GM12878 (cell line): ENCODE measurements around the gene HRG. TPM values are rescaled to one million over a fixed set of nuclear protein-coding genes. Genes with fewer than 3 reads are reported as not detected.

Source experiments
- ATAC-seq: fragments of 200-7000 bp; cut with Tn5 transposase; 3 replicates; pipeline ENCODE4 v1.9.1; 2020; ENCODE audit warnings: mild to moderate bottlenecking, moderate library complexity
- BruUV-seq: library from RNA; stranded (reverse); fragments of 400-500 nt; replicated peaks from 2 replicates; lab custom pipeline; 2021; lab: Mats Ljungman, UMichigan
- CTCF ChIA-PET: fragments of 300-600 bp; sonication (Branson Sonifier 250); formaldehyde crosslinking; extraction: SDS; loops from one replicate; lab custom pipeline; 2021; ENCODE audit warnings: inconsistent platforms; lab: Yijun Ruan, JAX
- POLR2A ChIA-PET: fragments of 350-600 bp; formaldehyde crosslinking; extraction: SDS; loops from one replicate; lab custom pipeline; 2021; ENCODE audit warnings: inconsistent platforms; lab: Charles Lee
- RAD21 ChIA-PET: fragments of 300-600 bp; sonication (Branson Sonifier 250); formaldehyde crosslinking; loops from one replicate; lab custom pipeline; 2023; ENCODE audit warnings: antibody characterized with exemption; ENCODE audit not compliant: unreplicated experiment; lab: Charles Lee
- SMC1A ChIA-PET: fragments of 300-600 bp; sonication (Branson Sonifier 250); formaldehyde crosslinking; loops from one replicate; lab custom pipeline; 2023; ENCODE audit not compliant: unreplicated experiment, uncharacterized antibody; lab: Charles Lee
- DNase-seq: peaks from one replicate; pipeline ENCODE4 v3.0.0-alpha.2; 2011; ENCODE audit warnings: low read depth, low spot score
- FAIRE-seq: peaks from 3 replicates; lab custom pipeline; 2011; peaks lifted over from hg19 to GRCh38; lab: Jason Lieb, UNC
- H2AFZ ChIP-seq: 2 replicates; pipeline ENCODE4 v1.6.0; 2011; ENCODE audit warnings: low read depth, low read length, control low read depth; ENCODE audit not compliant: control insufficient read depth
- H3K27ac ChIP-seq: 2 replicates; pipeline ENCODE4 v1.5.1; 2011; ENCODE audit warnings: control low read depth; ENCODE audit not compliant: control insufficient read depth, insufficient read depth
- H3K27me3 ChIP-seq, 2 experiments: replicated peaks in 1 of 2; 2 replicates each; pipeline versions ENCODE4 v1.6.0 to v1.6.1; 2011; ENCODE audit warnings: low read length in 1 of 2; ENCODE audit not compliant: control insufficient read depth in 2 of 2, insufficient read depth in 2 of 2
- H3K36me3 ChIP-seq, 2 experiments: 2 replicates each; pipeline ENCODE4 v1.5.1; 2011; ENCODE audit warnings: low read length in 1 of 2; ENCODE audit not compliant: control insufficient read depth in 2 of 2, insufficient read depth in 2 of 2
- H3K4me1 ChIP-seq: 2 replicates; pipeline ENCODE4 v1.6.1; 2011; ENCODE audit warnings: mild to moderate bottlenecking, low read length, moderate library complexity, mixed read lengths; ENCODE audit not compliant: control insufficient read depth, insufficient read depth
- H3K4me2 ChIP-seq: 2 replicates; pipeline ENCODE4 v1.6.0; 2011; ENCODE audit warnings: control low read depth; ENCODE audit not compliant: control insufficient read depth, insufficient read depth
- H3K4me3 ChIP-seq: fragments of 200-600 bp; sonication (generic); 2 replicates; pipeline ENCODE4 v1.5.1; 2016
- H3K79me2 ChIP-seq: 2 replicates; pipeline ENCODE4 v1.6.0; 2011; ENCODE audit warnings: low read length; ENCODE audit not compliant: control insufficient read depth, insufficient read depth
- H3K9ac ChIP-seq: 2 replicates; pipeline ENCODE4 v1.8.0; 2011; ENCODE audit warnings: low read length, control low read depth, mixed read lengths; ENCODE audit not compliant: control insufficient read depth, insufficient read depth
- H3K9me3 ChIP-seq: replicated peaks from 3 replicates; pipeline ENCODE4 v1.5.1; 2011; ENCODE audit warnings: mild to moderate bottlenecking, low read length; ENCODE audit not compliant: control insufficient read depth, insufficient read depth
- H4K20me1 ChIP-seq: 2 replicates; pipeline ENCODE4 v1.6.0; 2011; ENCODE audit not compliant: control insufficient read depth, insufficient read depth
- ASH2L ChIP-seq: fragments of 300-600, 200-600 bp; sonication (generic); IDR thresholded peaks from 2 replicates; pipeline ENCODE4 v1.6.1; 2017; ENCODE audit warnings: low read depth, mild to moderate bottlenecking, borderline replicate concordance
- CBX5 ChIP-seq: sonication (generic); IDR thresholded peaks from 2 replicates; pipeline ENCODE4 v1.6.1; 2016; ENCODE audit warnings: low read depth, moderate library complexity, mild to moderate bottlenecking, inconsistent platforms
- JUNB ChIP-seq: IDR thresholded peaks from 2 replicates; pipeline ENCODE4 v1.6.1; 2016; ENCODE audit warnings: antibody characterized with exemption, mild to moderate bottlenecking
- MYB ChIP-seq: fragments of 150-350 bp; IDR thresholded peaks from 2 replicates; pipeline ENCODE4 v1.6.1; 2014; ENCODE audit warnings: mild to moderate bottlenecking, low read depth, low read length, borderline replicate concordance
- RAD51 ChIP-seq: fragments of 450-650 bp; IDR thresholded peaks from 2 replicates; pipeline ENCODE4 v1.6.1; 2016; ENCODE audit warnings: moderate library complexity, mild to moderate bottlenecking, inconsistent platforms
- RB1 ChIP-seq: fragments of 450-650 bp; formaldehyde crosslinking; IDR thresholded peaks from 2 replicates; pipeline ENCODE4 v1.6.1; 2017; ENCODE audit warnings: mild to moderate bottlenecking, borderline replicate concordance
- RCOR1 ChIP-seq: conservative IDR thresholded peaks from 2 replicates; pipeline ENCODE4 v1.6.1; 2012; ENCODE audit warnings: low read depth, low read length, improper control_type of control experiment
- SIN3A ChIP-seq: IDR thresholded peaks from 2 replicates; pipeline ENCODE4 v1.6.1; 2012; ENCODE audit warnings: low read depth, low read length, improper control_type of control experiment
- SREBF1 ChIP-seq: IDR thresholded peaks from 2 replicates; pipeline ENCODE4 v1.6.1; 2012; ENCODE audit warnings: mild to moderate bottlenecking, low read length
- TCF3 ChIP-seq: IDR thresholded peaks from 2 replicates; pipeline ENCODE4 v1.6.1; 2012; ENCODE audit warnings: low read depth, mild to moderate bottlenecking, low read length, borderline replicate concordance; ENCODE audit not compliant: insufficient read depth
- ZNF274 ChIP-seq: IDR thresholded peaks from one replicate; pipeline ENCODE4 v1.8.0; 2011; ENCODE audit not compliant: insufficient read length, insufficient read depth
- ZSCAN29 ChIP-seq: fragments of 450-650 bp; IDR thresholded peaks from 2 replicates; pipeline ENCODE4 v1.6.1; 2017; ENCODE audit warnings: mild to moderate bottlenecking, moderate library complexity
- WGBS: methylation state at CpG from one replicate; pipeline ENCODE4 v1.1.6; 2016; ENCODE audit warnings: low lambda C conversion rate; ENCODE audit not compliant: insufficient replicate concordance, insufficient coverage; ENCODE audit errors: missing lambda C conversion rate; 5-methylcytosine and 5-hydroxymethylcytosine counted together
- in situ Hi-C: fragments of 300-500 bp; cut with MboI; formaldehyde crosslinking; loops from 9 replicates; pipeline ENCODE4 v1.14.3; 2018; ENCODE audit warnings: mixed read lengths
- intact Hi-C: fragments of 100-400 bp; cut with micrococcal nuclease; formaldehyde crosslinking; loops from one replicate; pipeline ENCODE4 v1.14.2; 2022; ENCODE audit not compliant: unreplicated experiment
- polyA plus RNA-seq, 11 experiments: library from polyadenylated mRNA; depleted of rRNA in 4 of 11; unstranded in 6 of 11; stranded (reverse) in 5 of 11; fragments of >200 nt; fragmentation: Nextera tagmentation in 4 of 11; fragmentation: Illumina TruSeq in 1 of 11; extraction: Ambion mirVana in 4 of 11; extraction: Trizol in 1 of 11; gene quantifications; 1 replicate in 1 of 11; 2 replicates in 10 of 11; pipeline versions ENCODE4 v1.2.1 to v1.2.3, GENCODE V29; 2011 to 2016; ENCODE audit warnings: inconsistent platforms in 2 of 11, missing spikeins in 2 of 11, low read depth in 1 of 11
- total RNA-seq, 4 experiments: library from RNA; depleted of rRNA in 3 of 4; stranded (reverse); fragments of >200 nt in 3 of 4; fragmentation: Illumina TruSeq in 1 of 4; extraction: Trizol in 1 of 4; gene quantifications; 2 replicates each; pipeline versions ENCODE4 v1.2.1 to v1.2.3, GENCODE V29; 2013 to 2021
- TF ChIP-seq, protein P1 (sequence below): fragments of 450-650 bp; IDR thresholded peaks from 2 replicates; pipeline ENCODE4 v1.6.1; 2018; ENCODE audit warnings: borderline replicate concordance, mild to moderate bottlenecking; ENCODE audit not compliant: partially characterized antibody
- TF ChIP-seq, protein P2 (sequence below): fragments of 450-650 bp; IDR thresholded peaks from 2 replicates; pipeline ENCODE4 v1.6.1; 2017; ENCODE audit warnings: mild to moderate bottlenecking, low read depth, inconsistent platforms; ENCODE audit not compliant: poor library complexity, severe bottlenecking
- TF ChIP-seq, protein P3 (sequence below): fragments of 450-650 bp; IDR thresholded peaks from 2 replicates; pipeline ENCODE4 v1.6.1; 2016; ENCODE audit warnings: mild to moderate bottlenecking, moderate library complexity, borderline replicate concordance

The HRG gene
- total and polyA plus RNA-seq, 10 of the 15 experiments (the other 5 are each of a cell fraction or from before 2014, with no cell fraction given) = 0.21 TPM; not detected in 9

DNA sequence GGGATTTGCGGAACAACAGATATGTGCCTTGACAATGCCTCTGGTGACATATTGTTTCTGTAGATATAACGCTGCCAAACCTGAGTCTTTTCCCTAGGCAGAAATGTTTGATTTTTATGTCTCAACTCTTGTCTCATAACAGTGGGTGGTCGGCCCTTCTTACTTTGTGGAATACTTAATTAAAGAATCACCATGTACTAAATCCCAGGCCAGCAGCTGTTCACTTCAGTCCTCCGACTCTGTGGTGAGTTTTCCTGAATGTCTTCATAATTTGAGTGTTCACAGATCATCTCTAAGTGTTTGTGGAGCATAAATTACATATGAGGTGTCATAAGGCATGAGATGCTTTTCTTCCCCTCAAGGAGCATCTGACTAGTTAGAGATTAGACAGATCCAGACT, 19.7 kb upstream of the HRG start:
- Histone ChIP-seq H3K27ac (no peak overlapping the region), H3K79me2 (no peaks in the 10 kb centered on the region), H3K27me3 (no peaks in the 10 kb centered on the region; a peak in 1 of 4 replicates), H4K20me1 (no peaks in the 10 kb centered on the region), H3K4me3 (no peak overlapping the region), H3K9me3 (no peaks in the 10 kb centered on the region), H3K4me2 (no peak overlapping the region), H3K4me1 (no peaks in the 10 kb centered on the region), H3K9ac (no peak overlapping the region), H3K36me3 (no peaks in the 10 kb centered on the region), H2AFZ (no peak overlapping the region)
- no TSS peak for BruUV-seq
- in situ Hi-C loops (no loop called here), intact Hi-C loops (no loop called here)
- SMC1A ChIA-PET = no interaction called here
- POLR2A ChIA-PET = no interaction called here
- RAD21 ChIA-PET = no interaction called here
- CTCF ChIA-PET = no interaction called here
- no peak for TF ChIP-seq RCOR1
- TF ChIP-seq RB1 = no peak
- TF ChIP-seq ZNF274 = no peak
- TF ChIP-seq ZSCAN29 = no peak
- TF ChIP-seq, protein P1, sequence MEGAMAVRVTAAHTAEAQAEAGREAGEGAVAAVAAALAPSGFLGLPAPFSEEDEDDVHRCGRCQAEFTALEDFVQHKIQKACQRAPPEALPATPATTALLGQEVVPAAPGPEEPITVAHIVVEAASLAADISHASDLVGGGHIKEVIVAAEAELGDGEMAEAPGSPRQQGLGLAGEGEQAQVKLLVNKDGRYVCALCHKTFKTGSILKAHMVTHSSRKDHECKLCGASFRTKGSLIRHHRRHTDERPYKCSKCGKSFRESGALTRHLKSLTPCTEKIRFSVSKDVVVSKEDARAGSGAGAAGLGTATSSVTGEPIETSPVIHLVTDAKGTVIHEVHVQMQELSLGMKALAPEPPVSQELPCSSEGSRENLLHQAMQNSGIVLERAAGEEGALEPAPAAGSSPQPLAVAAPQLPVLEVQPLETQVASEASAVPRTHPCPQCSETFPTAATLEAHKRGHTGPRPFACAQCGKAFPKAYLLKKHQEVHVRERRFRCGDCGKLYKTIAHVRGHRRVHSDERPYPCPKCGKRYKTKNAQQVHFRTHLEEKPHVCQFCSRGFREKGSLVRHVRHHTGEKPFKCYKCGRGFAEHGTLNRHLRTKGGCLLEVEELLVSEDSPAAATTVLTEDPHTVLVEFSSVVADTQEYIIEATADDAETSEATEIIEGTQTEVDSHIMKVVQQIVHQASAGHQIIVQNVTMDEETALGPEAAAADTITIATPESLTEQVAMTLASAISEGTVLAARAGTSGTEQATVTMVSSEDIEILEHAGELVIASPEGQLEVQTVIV = no peak
- no peak for TF ChIP-seq SIN3A
- TF ChIP-seq TCF3 = no peak
- TF ChIP-seq RAD51 = no peak
- TF ChIP-seq SREBF1 = no peak
- TF ChIP-seq, protein P2, sequence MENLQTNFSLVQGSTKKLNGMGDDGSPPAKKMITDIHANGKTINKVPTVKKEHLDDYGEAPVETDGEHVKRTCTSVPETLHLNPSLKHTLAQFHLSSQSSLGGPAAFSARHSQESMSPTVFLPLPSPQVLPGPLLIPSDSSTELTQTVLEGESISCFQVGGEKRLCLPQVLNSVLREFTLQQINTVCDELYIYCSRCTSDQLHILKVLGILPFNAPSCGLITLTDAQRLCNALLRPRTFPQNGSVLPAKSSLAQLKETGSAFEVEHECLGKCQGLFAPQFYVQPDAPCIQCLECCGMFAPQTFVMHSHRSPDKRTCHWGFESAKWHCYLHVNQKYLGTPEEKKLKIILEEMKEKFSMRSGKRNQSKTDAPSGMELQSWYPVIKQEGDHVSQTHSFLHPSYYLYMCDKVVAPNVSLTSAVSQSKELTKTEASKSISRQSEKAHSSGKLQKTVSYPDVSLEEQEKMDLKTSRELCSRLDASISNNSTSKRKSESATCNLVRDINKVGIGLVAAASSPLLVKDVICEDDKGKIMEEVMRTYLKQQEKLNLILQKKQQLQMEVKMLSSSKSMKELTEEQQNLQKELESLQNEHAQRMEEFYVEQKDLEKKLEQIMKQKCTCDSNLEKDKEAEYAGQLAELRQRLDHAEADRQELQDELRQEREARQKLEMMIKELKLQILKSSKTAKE = no peak
- no peak for TF ChIP-seq CBX5
- TF ChIP-seq JUNB = no peak
- TF ChIP-seq, protein P3, sequence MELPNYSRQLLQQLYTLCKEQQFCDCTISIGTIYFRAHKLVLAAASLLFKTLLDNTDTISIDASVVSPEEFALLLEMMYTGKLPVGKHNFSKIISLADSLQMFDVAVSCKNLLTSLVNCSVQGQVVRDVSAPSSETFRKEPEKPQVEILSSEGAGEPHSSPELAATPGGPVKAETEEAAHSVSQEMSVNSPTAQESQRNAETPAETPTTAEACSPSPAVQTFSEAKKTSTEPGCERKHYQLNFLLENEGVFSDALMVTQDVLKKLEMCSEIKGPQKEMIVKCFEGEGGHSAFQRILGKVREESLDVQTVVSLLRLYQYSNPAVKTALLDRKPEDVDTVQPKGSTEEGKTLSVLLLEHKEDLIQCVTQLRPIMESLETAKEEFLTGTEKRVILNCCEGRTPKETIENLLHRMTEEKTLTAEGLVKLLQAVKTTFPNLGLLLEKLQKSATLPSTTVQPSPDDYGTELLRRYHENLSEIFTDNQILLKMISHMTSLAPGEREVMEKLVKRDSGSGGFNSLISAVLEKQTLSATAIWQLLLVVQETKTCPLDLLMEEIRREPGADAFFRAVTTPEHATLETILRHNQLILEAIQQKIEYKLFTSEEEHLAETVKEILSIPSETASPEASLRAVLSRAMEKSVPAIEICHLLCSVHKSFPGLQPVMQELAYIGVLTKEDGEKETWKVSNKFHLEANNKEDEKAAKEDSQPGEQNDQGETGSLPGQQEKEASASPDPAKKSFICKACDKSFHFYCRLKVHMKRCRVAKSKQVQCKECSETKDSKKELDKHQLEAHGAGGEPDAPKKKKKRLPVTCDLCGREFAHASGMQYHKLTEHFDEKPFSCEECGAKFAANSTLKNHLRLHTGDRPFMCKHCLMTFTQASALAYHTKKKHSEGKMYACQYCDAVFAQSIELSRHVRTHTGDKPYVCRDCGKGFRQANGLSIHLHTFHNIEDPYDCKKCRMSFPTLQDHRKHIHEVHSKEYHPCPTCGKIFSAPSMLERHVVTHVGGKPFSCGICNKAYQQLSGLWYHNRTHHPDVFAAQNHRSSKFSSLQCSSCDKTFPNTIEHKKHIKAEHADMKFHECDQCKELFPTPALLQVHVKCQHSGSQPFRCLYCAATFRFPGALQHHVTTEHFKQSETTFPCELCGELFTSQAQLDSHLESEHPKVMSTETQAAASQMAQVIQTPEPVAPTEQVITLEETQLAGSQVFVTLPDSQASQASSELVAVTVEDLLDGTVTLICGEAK = no peak
- no peak for TF ChIP-seq ASH2L
- no peak for TF ChIP-seq MYB
- 71% methylated on average over 4 of the region's 4 CpGs for WGBS
- DNase-seq (no peak), ATAC-seq (no peak), FAIRE-seq (no peak)
